SK-N-MC (cell line): Measurements from ENCODE around the gene NR2F1-AS1.
A peak's percentile ranks its signal among the peaks of the same experiment; 100 is the strongest.

Experiments
- DNase-seq: peaks from one replicate; pipeline ENCODE4 v3.0.0-alpha.2; 2011; ENCODE audit warnings: low read depth, low spot score
- H3K27ac ChIP-seq: fragments of 200-600 bp; sonication (generic); 2 replicates; pipeline ENCODE4 v1.5.1; 2016; ENCODE audit warnings: mixed run types
- H3K36me3 ChIP-seq: fragments of 200-600 bp; sonication (generic); 2 replicates; pipeline ENCODE4 v1.6.1; 2017; ENCODE audit warnings: antibody characterized with exemption, low read length, mixed read lengths; ENCODE audit not compliant: insufficient read depth
- H3K4me3 ChIP-seq: fragments of 200-600 bp; sonication (generic); 2 replicates; pipeline ENCODE4 v1.5.1; 2016
- H3K9ac ChIP-seq: fragments of 200-600 bp; sonication (generic); 2 replicates; pipeline ENCODE4 v1.8.0; 2017; ENCODE audit warnings: mixed run types, mixed read lengths; ENCODE audit not compliant: insufficient read length
- H3K9me3 ChIP-seq: fragments of 200-600 bp; sonication (generic); 2 replicates; pipeline ENCODE4 v1.6.1; 2017; ENCODE audit warnings: low read depth, mild to moderate bottlenecking, antibody characterized with exemption, low read length, moderate library complexity, mixed read lengths
- EZH2 ChIP-seq: fragments of 200-600 bp; sonication (generic); IDR thresholded peaks from one replicate; pipeline ENCODE4 v1.6.1; 2017; ENCODE audit warnings: antibody characterized with exemption
- FOXP2 ChIP-seq: optimal IDR thresholded peaks from 2 replicates; pipeline ENCODE3; 2011; ENCODE audit warnings: mild to moderate bottlenecking, moderate library complexity; ENCODE audit not compliant: insufficient read depth; ENCODE audit errors: extremely low read length, control extremely low read depth
- POLR2AphosphoS5 ChIP-seq: IDR thresholded peaks from 2 replicates; pipeline ENCODE4 v1.6.1; 2012; ENCODE audit warnings: mild to moderate bottlenecking, low read depth, low read length, borderline replicate concordance

Gene NR2F1-AS1

DNA sequence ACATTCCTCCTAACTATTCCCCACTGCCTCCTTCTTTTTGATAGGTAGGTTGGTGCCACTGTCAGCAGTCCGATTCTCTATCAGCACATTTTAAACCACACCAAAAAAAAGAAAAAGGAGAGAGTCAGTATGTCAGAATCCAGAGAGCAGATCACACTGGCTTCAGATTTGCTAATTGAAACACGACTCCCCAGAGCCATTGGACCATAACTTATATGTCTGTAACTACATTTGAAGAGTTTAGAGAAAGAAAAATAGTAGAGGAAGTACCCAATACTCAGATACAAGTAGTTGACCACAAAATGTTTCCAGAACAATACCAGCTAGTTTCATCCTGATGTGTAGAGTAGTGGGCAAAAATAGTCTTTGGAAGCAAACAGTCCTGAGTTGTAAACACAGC lies 216.6 kb downstream of the NR2F1-AS1 start:
- H3K9ac ChIP-seq = no peak overlapping the region
- no peak for TF ChIP-seq EZH2
- TF ChIP-seq FOXP2 = no peak
- no peak for TF ChIP-seq POLR2AphosphoS5
- H3K9me3 ChIP-seq = no peaks in the 10 kb centered on the region
- no peak overlapping the region for H3K4me3 ChIP-seq
- DNase-seq = no peak
- H3K36me3 ChIP-seq = no peaks in the 10 kb centered on the region
- H3K27ac ChIP-seq = no peak overlapping the region

DNA sequence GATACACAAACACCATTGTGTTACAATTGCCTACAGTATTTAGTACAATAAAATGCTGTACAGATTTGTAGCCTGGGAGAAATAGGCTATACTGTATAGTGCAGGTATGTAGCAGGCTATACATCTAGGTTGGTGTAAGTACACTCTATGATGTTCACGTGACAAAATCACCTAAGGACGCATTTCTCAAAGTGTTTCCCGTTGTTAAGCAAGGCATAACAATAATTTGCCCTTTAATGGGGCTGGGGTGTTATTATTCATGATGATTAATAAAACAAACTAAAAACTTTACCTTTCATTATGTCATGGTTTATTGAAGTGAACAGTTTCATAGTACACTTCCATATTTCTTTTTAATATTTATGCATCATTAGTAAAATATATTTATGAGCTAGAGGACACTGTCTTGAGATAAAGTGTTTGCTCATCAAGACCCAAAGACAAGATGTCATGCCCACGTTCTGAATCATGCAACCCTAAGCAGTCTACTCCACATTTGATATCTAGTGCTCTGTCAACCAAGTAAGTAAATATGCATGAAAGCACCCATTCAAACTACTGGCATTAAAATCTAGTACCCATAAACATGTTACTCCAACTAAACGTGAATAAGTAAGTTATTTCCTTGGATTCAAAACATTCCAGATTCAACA lies 220.5 kb downstream of the NR2F1-AS1 start:
- no peak for DNase-seq
- H3K9ac ChIP-seq = no peak overlapping the region
- no peaks in the 10 kb centered on the region for H3K9me3 ChIP-seq
- no peak overlapping the region for H3K4me3 ChIP-seq
- H3K27ac ChIP-seq = no peak overlapping the region
- no peak for TF ChIP-seq POLR2AphosphoS5
- no peak for TF ChIP-seq EZH2
- TF ChIP-seq FOXP2 = no peak
- H3K36me3 ChIP-seq = no peaks in the 10 kb centered on the region

DNA sequence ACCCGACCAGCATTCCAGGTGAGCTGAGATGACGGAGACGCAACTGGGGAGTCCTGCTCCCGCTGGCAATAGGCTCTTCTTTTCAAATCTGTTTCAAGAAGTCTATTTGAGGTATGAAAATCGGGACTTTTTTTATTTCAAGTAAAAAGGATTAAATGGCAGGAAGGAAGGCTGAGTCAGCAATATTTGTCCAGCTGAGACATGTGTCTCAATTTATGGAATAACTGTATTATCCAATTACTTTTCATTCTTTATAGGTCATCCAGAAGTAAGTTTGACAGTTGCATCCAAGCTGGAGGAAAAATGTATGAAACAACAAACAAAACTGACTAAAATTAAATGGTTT lies 221.1 kb downstream of the NR2F1-AS1 start:
- H3K36me3 ChIP-seq = no peaks in the 10 kb centered on the region
- H3K27ac ChIP-seq = peak overlapping the region; percentile 15; the same call in 1 of the 2 replicates

More for the DNA sequence above, 221.1 kb downstream of the NR2F1-AS1 start:
- H3K9ac ChIP-seq = no peak overlapping the region
- no peaks in the 10 kb centered on the region for H3K9me3 ChIP-seq
- peak overlapping the region; percentile 51 for H3K4me3 ChIP-seq
- DNase-seq = no peak
- no peak for TF ChIP-seq POLR2AphosphoS5
- no peak for TF ChIP-seq FOXP2
- TF ChIP-seq EZH2 = no peak
